Psoas muscle (tissue), 8 donors: ENCODE results near the gene FAF2. TPM values are rescaled to one million over a fixed set of nuclear protein-coding genes. Genes with fewer than 3 reads are reported as not detected.

Source experiments
- ATAC-seq, 4 donors: fragments of 200-7000 bp; cut with Tn5 transposase; one replicate each; pipeline ENCODE4 v1.9.1; 2020; ENCODE audit warnings: moderate library complexity in 3 of 4, mild to moderate bottlenecking in 2 of 4
- DNase-seq, 2 donors: peaks; one replicate each; pipeline ENCODE4 v3.0.0-alpha.2; 2020
- H3K27ac ChIP-seq: fragments of 200-600 bp; one replicate; pipeline ENCODE4 v1.8.0; 2022
- H3K27me3 ChIP-seq, 3 donors: fragments of 200-600 bp in 1 of 3; one replicate each; pipeline versions ENCODE4 v1.6.1 to v1.8.0; 2013 to 2022; ENCODE audit warnings: low read length in 2 of 3, mild to moderate bottlenecking in 2 of 3, moderate library complexity in 1 of 3; ENCODE audit not compliant: insufficient read depth in 3 of 3
- H3K36me3 ChIP-seq, 2 donors: fragments of 200-600 bp in 1 of 2; one replicate each; pipeline versions ENCODE4 v1.6.1 to v1.8.0; 2013 to 2022; ENCODE audit warnings: low read depth in 1 of 2, mild to moderate bottlenecking in 1 of 2, moderate library complexity in 1 of 2; ENCODE audit not compliant: insufficient read depth in 1 of 2
- H3K4me1 ChIP-seq: fragments of 200-600 bp; one replicate; pipeline ENCODE4 v1.8.0; 2022
- H3K4me3 ChIP-seq: fragments of 200-600 bp; one replicate; pipeline ENCODE4 v1.8.0; 2022; ENCODE audit warnings: mild to moderate bottlenecking
- H3K9me3 ChIP-seq: fragments of 200-600 bp; one replicate; pipeline ENCODE4 v1.8.0; 2022
- CTCF ChIP-seq: fragments of 200-600 bp; IDR thresholded peaks from one replicate; pipeline ENCODE4 v1.8.0; 2022; ENCODE audit warnings: antibody characterized with exemption
- WGBS, 3 donors: extraction: QIAGEN DNeasy Blood & Tissue Kit; methylation state at CpG; one replicate each; pipeline versions ENCODE4 v1.1.6 to v1.1.7; 2013; 5-methylcytosine and 5-hydroxymethylcytosine counted together
- intact Hi-C, 2 donors: fragments of 100-400 bp; cut with DNase I; formaldehyde crosslinking; loops; one replicate each; pipeline versions ENCODE4 v1.11.0 to v1.14.2; 2022
- polyA plus RNA-seq, 3 donors: library from polyadenylated mRNA; stranded (reverse); fragments of 200-250 nt; gene quantifications; one replicate each; pipeline ENCODE4 v1.2.3, GENCODE V29; 2013
- total RNA-seq, 4 donors: library from RNA; stranded (reverse); fragmentation: NEBNext Ultra II Directional in 2 of 4; extraction: Animal tissue kit (Norgen Biotek cat#: 25700) in 2 of 4; gene quantifications; one replicate each; pipeline versions ENCODE4 v1.2.1 to v1.2.4, GENCODE V29; 2021 to 2023
- donor health status: healthy with polysubstance abuse.
- donor health status: DM: no; HTN: no; CAD: no; lungs with moderate emphysema.
- donor health status: Bipolar disorder and iron deficiency.
- donor health status: healthy.
- donor health status: DM: yes; HTN: yes; CAD: no.
- donor health status: DM: no; HTN: no; CAD: no.
- donor health status: DM: no; HTN: no; CAD: no.
- donor health status: DM: yes; HTN: yes; CAD: no.

FAF2 gene
- total and polyA plus RNA-seq, 7 donors = 8.4 to 22.8 (median 14.7) TPM

- whole genome bisulfite sequencing, 3 donors = 79 to 87% (median 83%) methylated on average over 34 of the region's 34 CpGs
- ATAC-seq (no peak), DNase-seq (no peak)
- Histone ChIP-seq H3K4me1 (no peaks in the 10 kb centered on the region), H3K4me3 (no peak overlapping the region), H3K27me3 (no peaks in the 10 kb centered on the region), H3K27ac (no peak overlapping the region), H3K9me3 (no peaks in the 10 kb centered on the region), H3K36me3 (peaks cover 7 to 48% of the 10 kb centered on the region in 2 donors)
- intact Hi-C loops = no loop called here
- no peak for TF ChIP-seq CTCF
Observed at GRCh38 chr5:176527246-176528222, 79.3 kb downstream of the FAF2 start.

GRCh38 chr5:176528301-176528700 is 80.1 kb downstream of the FAF2 start:
- peaks cover 7 to 48% of the 10 kb centered on the region in 2 donors for H3K36me3 ChIP-seq
- peak in 1 of 4 donors; percentile 42 for ATAC-seq

GRCh38 chr5:176528761-176529115 is 80.6 kb downstream of the FAF2 start:
- WGBS, 3 donors = 61 to 71% (median 69%) methylated on average over 16 to 17 of the region's 17 CpGs
- Histone ChIP-seq H3K9me3 (no peaks in the 10 kb centered on the region), H3K36me3 (peaks cover 7 to 48% of the 10 kb centered on the region in 2 donors), H3K27me3 (no peaks in the 10 kb centered on the region), H3K4me3 (no peak overlapping the region), H3K27ac (no peak overlapping the region), H3K4me1 (peaks cover 7% of the 10 kb centered on the region)
- intact Hi-C loops = no loop called here
- DNase-seq (peak in 1 of 2 donors; percentile 66), ATAC-seq (peak in 1 of 4 donors; percentile 11)
- no peak for TF ChIP-seq CTCF

More at GRCh38 chr5:176528301-176528700, 80.1 kb downstream of the FAF2 start:
- peak in 1 of 2 donors; percentile 72 for DNase-seq
- Histone ChIP-seq H3K4me1 (peaks cover 3% of the 10 kb centered on the region), H3K27ac (no peak overlapping the region), H3K27me3 (no peaks in the 10 kb centered on the region), H3K4me3 (no peak overlapping the region), H3K9me3 (no peaks in the 10 kb centered on the region)
- 61 to 66% (median 65%) methylated on average over 11 of the region's 11 CpGs for WGBS, 3 donors
- intact Hi-C loops = no loop called here
- no peak for TF ChIP-seq CTCF

- ATAC-seq = no peak
Observed at GRCh38 chr5:176529116-176529740, 81.0 kb downstream of the FAF2 start.

More at GRCh38 chr5:176529116-176529740, 81.0 kb downstream of the FAF2 start:
- 90 to 92% (median 91%) methylated on average over 26 of the region's 26 CpGs for WGBS, 3 donors
- Histone ChIP-seq H3K36me3 (peaks cover 7 to 48% of the 10 kb centered on the region in 2 donors), H3K4me3 (no peak overlapping the region), H3K4me1 (peaks cover 12% of the 10 kb centered on the region), H3K27me3 (no peaks in the 10 kb centered on the region), H3K9me3 (no peaks in the 10 kb centered on the region), H3K27ac (no peak overlapping the region)
- no peak for TF ChIP-seq CTCF
- DNase-seq = no peak
- intact Hi-C loops = no loop called here
